HG03442 (cell line): ENCODE measurements around the gene CDCA8.
"Not testable (repeated sequence)": the region's sequence is repeated elsewhere in the genome, so short reads cannot be mapped to it uniquely, and the experiment has no call there.

Experiments used
- ATAC-seq: cut with Tn5 transposase; IDR thresholded peaks from one replicate; pipeline ENCODE4 v1.9.1; 2021; ENCODE audit warnings: mild to moderate bottlenecking, moderate library complexity; ENCODE audit not compliant: unreplicated experiment

CDCA8 gene

GRCh38 chr1:37732111-37732780 is 39.9 kb downstream of the CDCA8 start:
- no peak for ATAC-seq

GRCh38 chr1:37734629-37735591 is 42.6 kb downstream of the CDCA8 start:
- ATAC-seq = no peak

- ATAC-seq = not testable (repeated sequence)
Observed at GRCh38 chr1:37737975-37738374, 45.7 kb downstream of the CDCA8 start.

- ATAC-seq = not testable (repeated sequence)
Observed at GRCh38 chr1:37738619-37739018, 46.3 kb downstream of the CDCA8 start.

- no peak for ATAC-seq
Observed at GRCh38 chr1:37739222-37739621, 46.9 kb downstream of the CDCA8 start.

GRCh38 chr1:37741130-37741529 is 48.8 kb downstream of the CDCA8 start:
- ATAC-seq = no peak

GRCh38 chr1:37741662-37742061 is 49.3 kb downstream of the CDCA8 start:
- no peak for ATAC-seq

GRCh38 chr1:37746806-37747205 is 54.5 kb downstream of the CDCA8 start:
- ATAC-seq = no peak

GRCh38 chr1:37748565-37748964 is 56.2 kb downstream of the CDCA8 start:
- no peak for ATAC-seq

GRCh38 chr1:37752213-37752582 is 59.9 kb downstream of the CDCA8 start:
- no peak for ATAC-seq

GRCh38 chr1:37752583-37753471 is 60.5 kb downstream of the CDCA8 start:
- no peak for ATAC-seq

- no peak for ATAC-seq
Observed at GRCh38 chr1:37753473-37754321, 61.4 kb downstream of the CDCA8 start.

- no peak for ATAC-seq
Observed at GRCh38 chr1:37755290-37755689, 63.0 kb downstream of the CDCA8 start.

- ATAC-seq = no peak
Observed at GRCh38 chr1:37755951-37756560, 63.7 kb downstream of the CDCA8 start.
